NB4 (cell line): Measurements from ENCODE around the gene PNLIPRP2.

Source experiments
- DNase-seq: peaks from one replicate; pipeline ENCODE4 v3.0.0; 2010; ENCODE audit warnings: low read depth
- H3K4me3 ChIP-seq: one replicate; pipeline ENCODE4 v1.5.1; 2011; ENCODE audit warnings: mild to moderate bottlenecking, low read depth, low read length, moderate library complexity
- CTCF ChIP-seq: IDR thresholded peaks from one replicate; pipeline ENCODE4 v1.5.1; 2012; ENCODE audit warnings: low read depth, low read length
- MAX ChIP-seq: IDR thresholded peaks from 2 replicates; pipeline ENCODE4 v1.6.1; 2011; ENCODE audit warnings: low read depth, low read length
- MYC ChIP-seq: IDR thresholded peaks from 2 replicates; pipeline ENCODE4 v1.6.1; 2011; ENCODE audit warnings: low read depth, low read length
- POLR2A ChIP-seq: IDR thresholded peaks from 2 replicates; pipeline ENCODE4 v1.6.1; 2011; ENCODE audit warnings: mild to moderate bottlenecking; ENCODE audit not compliant: insufficient read length; ENCODE audit errors: extremely low read depth

Gene PNLIPRP2

GRCh38 chr10:116590590-116591444 lies 29.9 kb upstream of the PNLIPRP2 start, which contains the start of gene PNLIPRP1:
Gene PNLIPRP1, plus strand, starts transcription at chr10:116590959. Its CDS starts 171 bp downstream, at chr10:116591130.
- no peak within 1 kb of the TSS for H3K4me3 ChIP-seq
- DNase-seq, result no peak
- TF ChIP-seq MYC (no peak), CTCF (no peak), MAX (no peak), POLR2A (no peak)

- no peak overlapping the region for H3K4me3 ChIP-seq
- no peak for TF ChIP-seq CTCF
- no peak for TF ChIP-seq MYC
- no peak for TF ChIP-seq MAX
- TF ChIP-seq POLR2A, result no peak
- no peak for DNase-seq
These were observed 27.5 kb upstream of the PNLIPRP2 start for GRCh38 chr10:116593139-116593740.

- no peak overlapping the region for H3K4me3 ChIP-seq
- DNase-seq, result no peak
- TF ChIP-seq CTCF (no peak), MYC (no peak), POLR2A (no peak), MAX (no peak)
These were observed 26.2 kb upstream of the PNLIPRP2 start for GRCh38 chr10:116594525-116595035.

- H3K4me3 ChIP-seq, result no peak overlapping the region
- no peak for TF ChIP-seq MAX
- no peak for TF ChIP-seq CTCF
- no peak for TF ChIP-seq MYC
- no peak for TF ChIP-seq POLR2A
- DNase-seq, result no peak
These were observed 24.7 kb upstream of the PNLIPRP2 start for GRCh38 chr10:116596062-116596461.

GRCh38 chr10:116597543-116597942 lies 23.2 kb upstream of the PNLIPRP2 start:
- TF ChIP-seq MYC, result no peak
- no peak for TF ChIP-seq POLR2A
- no peak for TF ChIP-seq MAX
- no peak for TF ChIP-seq CTCF
- no peak for DNase-seq
- H3K4me3 ChIP-seq, result no peak overlapping the region
